GM12875 (cell line): Measurements from ENCODE around the gene CPSF7.

ENCODE experiments used
- H3K4me3 ChIP-seq: one replicate; pipeline ENCODE4 v1.5.1; 2011; ENCODE audit warnings: low read depth, low read length, control low read depth
- CTCF ChIP-seq: IDR thresholded peaks from 2 replicates; pipeline ENCODE4 v1.5.1; 2011; ENCODE audit warnings: low read depth, mild to moderate bottlenecking, control low read depth, inconsistent platforms, low read length, moderate library complexity, borderline replicate concordance; ENCODE audit not compliant: insufficient read depth

The CPSF7 gene

GRCh38 chr11:61406067-61406466 lies 23.7 kb downstream of the CPSF7 start:
- TF ChIP-seq CTCF = no peak

GRCh38 chr11:61404641-61405040 lies 25.1 kb downstream of the CPSF7 start:
- no peak overlapping the region for H3K4me3 ChIP-seq
- TF ChIP-seq CTCF = no peak

More at GRCh38 chr11:61406067-61406466, 23.7 kb downstream of the CPSF7 start:
- H3K4me3 ChIP-seq = no peak overlapping the region

GRCh38 chr11:61404103-61404502 lies 25.7 kb downstream of the CPSF7 start:
- no peak overlapping the region for H3K4me3 ChIP-seq
- no peak for TF ChIP-seq CTCF

- no peak for TF ChIP-seq CTCF
- H3K4me3 ChIP-seq = no peak overlapping the region
These were observed 26.1 kb downstream of the CPSF7 start for GRCh38 chr11:61403658-61404057.

GRCh38 chr11:61401573-61401972 lies 28.2 kb downstream of the CPSF7 start:
- TF ChIP-seq CTCF = no peak
- no peak overlapping the region for H3K4me3 ChIP-seq

- no peak for TF ChIP-seq CTCF
- H3K4me3 ChIP-seq = no peak overlapping the region
These were observed 28.6 kb downstream of the CPSF7 start for GRCh38 chr11:61401173-61401572.

GRCh38 chr11:61392981-61393595 lies 36.7 kb downstream of the CPSF7 start:
- H3K4me3 ChIP-seq = peak overlapping the region; percentile 67
- TF ChIP-seq CTCF = no peak
